ENCODE results near the gene TUBA8.

The TUBA8 gene

DNA sequence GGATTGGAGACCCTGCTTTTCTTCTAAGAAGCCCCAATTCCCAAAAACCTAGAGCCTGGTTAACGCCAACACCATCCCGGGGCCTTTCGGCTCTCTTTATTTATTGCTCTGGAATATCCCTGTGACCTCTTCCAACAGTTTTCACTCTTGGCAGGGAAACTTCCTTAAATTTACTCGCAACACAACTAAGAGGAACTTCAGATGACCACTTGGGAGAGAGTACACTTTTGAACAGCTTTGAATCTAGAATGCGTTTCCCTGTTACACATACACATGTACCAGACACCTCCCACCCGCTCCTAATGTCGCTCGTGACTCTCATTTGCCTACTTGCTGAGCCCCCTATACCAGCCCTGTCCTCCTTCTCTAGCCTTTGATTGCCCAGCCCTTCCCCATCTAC is 19.4 kb downstream of the TUBA8 start:
- no peak for TF ChIP-seq ZFP30 (CRISPR knock-in tag; IDR thresholded peaks at IDR 0.05)
- TF ChIP-seq CSDC2 (CRISPR knock-in tag; IDR thresholded peaks at IDR 0.05) = no peak
- TF ChIP-seq BACH2 (CRISPR knock-in tag; IDR thresholded peaks at IDR 0.05; ENCODE audit: borderline replicate concordance) = no peak
- TF ChIP-seq GLIS3 (CRISPR knock-in tag; IDR thresholded peaks at IDR 0.05) = no peak
- no peak for ATAC-seq

DNA sequence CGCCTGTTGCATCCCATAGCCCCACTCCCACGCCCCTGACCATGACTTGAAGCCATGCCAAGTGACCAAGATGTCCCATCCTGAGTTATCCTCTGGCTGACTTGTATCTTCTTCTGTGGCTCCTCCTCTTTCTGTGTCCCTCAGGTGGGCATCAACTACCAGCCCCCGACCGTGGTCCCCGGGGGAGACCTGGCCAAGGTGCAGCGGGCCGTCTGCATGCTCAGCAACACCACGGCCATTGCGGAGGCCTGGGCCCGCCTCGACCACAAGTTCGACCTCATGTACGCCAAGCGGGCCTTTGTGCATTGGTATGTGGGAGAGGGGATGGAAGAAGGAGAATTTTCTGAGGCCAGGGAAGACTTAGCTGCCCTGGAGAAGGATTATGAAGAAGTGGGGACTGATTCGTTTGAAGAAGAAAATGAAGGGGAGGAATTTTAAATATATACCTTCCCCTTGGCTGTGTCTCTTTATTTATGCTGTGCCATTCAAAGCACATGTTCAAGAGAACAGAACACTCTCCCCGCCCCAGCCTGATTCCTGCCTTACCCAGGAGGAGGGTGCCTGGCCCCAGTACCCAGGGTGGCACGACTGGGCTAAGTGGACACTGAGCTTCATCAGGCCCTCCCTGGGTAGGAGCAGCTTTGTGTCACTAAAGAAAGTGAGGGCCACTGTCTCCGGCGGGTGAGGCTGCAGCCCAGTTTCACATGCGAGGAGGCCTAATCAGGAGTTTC is 20.3 kb downstream of the TUBA8 start:
- ATAC-seq = no peak

DNA sequence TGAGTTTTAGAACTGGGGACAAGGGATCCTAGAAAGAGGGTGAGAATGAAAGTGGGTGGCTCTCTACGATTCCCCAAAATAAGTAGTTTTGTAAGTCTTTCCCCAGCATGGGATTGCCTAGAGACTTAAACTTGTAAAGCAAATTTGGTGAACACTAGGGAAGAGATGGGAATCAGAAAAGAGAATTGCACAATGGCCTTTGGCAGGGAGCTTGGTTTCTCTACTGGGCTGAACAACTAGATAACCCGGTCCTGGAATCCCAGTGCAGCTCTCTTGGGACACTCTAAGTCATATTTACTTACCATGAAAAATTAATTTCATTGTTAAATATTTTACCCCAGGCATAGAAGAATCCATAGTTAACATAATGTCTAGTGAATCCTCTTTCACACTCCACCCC is 22.8 kb downstream of the TUBA8 start:
- TF ChIP-seq, protein P1, sequence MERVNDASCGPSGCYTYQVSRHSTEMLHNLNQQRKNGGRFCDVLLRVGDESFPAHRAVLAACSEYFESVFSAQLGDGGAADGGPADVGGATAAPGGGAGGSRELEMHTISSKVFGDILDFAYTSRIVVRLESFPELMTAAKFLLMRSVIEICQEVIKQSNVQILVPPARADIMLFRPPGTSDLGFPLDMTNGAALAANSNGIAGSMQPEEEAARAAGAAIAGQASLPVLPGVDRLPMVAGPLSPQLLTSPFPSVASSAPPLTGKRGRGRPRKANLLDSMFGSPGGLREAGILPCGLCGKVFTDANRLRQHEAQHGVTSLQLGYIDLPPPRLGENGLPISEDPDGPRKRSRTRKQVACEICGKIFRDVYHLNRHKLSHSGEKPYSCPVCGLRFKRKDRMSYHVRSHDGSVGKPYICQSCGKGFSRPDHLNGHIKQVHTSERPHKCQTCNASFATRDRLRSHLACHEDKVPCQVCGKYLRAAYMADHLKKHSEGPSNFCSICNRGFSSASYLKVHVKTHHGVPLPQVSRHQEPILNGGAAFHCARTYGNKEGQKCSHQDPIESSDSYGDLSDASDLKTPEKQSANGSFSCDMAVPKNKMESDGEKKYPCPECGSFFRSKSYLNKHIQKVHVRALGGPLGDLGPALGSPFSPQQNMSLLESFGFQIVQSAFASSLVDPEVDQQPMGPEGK (CRISPR knock-in tag; IDR thresholded peaks at IDR 0.05; ENCODE audit: borderline replicate concordance) = no peak
- TF ChIP-seq, protein P2, sequence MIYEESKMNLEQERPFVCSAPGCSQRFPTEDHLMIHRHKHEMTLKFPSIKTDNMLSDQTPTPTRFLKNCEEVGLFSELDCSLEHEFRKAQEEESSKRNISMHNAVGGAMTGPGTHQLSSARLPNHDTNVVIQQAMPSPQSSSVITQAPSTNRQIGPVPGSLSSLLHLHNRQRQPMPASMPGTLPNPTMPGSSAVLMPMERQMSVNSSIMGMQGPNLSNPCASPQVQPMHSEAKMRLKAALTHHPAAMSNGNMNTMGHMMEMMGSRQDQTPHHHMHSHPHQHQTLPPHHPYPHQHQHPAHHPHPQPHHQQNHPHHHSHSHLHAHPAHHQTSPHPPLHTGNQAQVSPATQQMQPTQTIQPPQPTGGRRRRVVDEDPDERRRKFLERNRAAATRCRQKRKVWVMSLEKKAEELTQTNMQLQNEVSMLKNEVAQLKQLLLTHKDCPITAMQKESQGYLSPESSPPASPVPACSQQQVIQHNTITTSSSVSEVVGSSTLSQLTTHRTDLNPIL (CRISPR knock-in tag; IDR thresholded peaks at IDR 0.05; ENCODE audit: low read depth) = no peak
- TF ChIP-seq ZFP3 (CRISPR knock-in tag; IDR thresholded peaks at IDR 0.05) (no peak), BACH2 (CRISPR knock-in tag; IDR thresholded peaks at IDR 0.05; ENCODE audit: borderline replicate concordance) (no peak), ARNTL (CRISPR knock-in tag; IDR thresholded peaks at IDR 0.05; ENCODE audit: borderline replicate concordance, low read depth) (no peak), ZC3H10 (CRISPR knock-in tag; IDR thresholded peaks at IDR 0.05) (no peak), CSDC2 (CRISPR knock-in tag; IDR thresholded peaks at IDR 0.05) (no peak), RARB (CRISPR knock-in tag; IDR thresholded peaks at IDR 0.05) (no peak), ISL1 (CRISPR knock-in tag; IDR thresholded peaks at IDR 0.05) (no peak)
- TF ChIP-seq, protein P3, sequence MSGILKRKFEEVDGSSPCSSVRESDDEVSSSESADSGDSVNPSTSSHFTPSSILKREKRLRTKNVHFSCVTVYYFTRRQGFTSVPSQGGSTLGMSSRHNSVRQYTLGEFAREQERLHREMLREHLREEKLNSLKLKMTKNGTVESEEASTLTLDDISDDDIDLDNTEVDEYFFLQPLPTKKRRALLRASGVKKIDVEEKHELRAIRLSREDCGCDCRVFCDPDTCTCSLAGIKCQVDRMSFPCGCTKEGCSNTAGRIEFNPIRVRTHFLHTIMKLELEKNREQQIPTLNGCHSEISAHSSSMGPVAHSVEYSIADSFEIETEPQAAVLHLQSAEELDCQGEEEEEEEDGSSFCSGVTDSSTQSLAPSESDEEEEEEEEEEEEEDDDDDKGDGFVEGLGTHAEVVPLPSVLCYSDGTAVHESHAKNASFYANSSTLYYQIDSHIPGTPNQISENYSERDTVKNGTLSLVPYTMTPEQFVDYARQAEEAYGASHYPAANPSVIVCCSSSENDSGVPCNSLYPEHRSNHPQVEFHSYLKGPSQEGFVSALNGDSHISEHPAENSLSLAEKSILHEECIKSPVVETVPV (CRISPR knock-in tag; IDR thresholded peaks at IDR 0.05) = no peak
- no peak for ATAC-seq

More for the DNA sequence above, 20.3 kb downstream of the TUBA8 start:
- TF ChIP-seq, protein P4, sequence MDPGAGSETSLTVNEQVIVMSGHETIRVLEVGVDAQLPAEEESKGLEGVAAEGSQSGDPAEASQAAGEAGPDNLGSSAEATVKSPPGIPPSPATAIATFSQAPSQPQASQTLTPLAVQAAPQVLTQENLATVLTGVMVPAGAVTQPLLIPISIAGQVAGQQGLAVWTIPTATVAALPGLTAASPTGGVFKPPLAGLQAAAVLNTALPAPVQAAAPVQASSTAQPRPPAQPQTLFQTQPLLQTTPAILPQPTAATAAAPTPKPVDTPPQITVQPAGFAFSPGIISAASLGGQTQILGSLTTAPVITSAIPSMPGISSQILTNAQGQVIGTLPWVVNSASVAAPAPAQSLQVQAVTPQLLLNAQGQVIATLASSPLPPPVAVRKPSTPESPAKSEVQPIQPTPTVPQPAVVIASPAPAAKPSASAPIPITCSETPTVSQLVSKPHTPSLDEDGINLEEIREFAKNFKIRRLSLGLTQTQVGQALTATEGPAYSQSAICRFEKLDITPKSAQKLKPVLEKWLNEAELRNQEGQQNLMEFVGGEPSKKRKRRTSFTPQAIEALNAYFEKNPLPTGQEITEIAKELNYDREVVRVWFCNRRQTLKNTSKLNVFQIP (CRISPR knock-in tag; IDR thresholded peaks at IDR 0.05; ENCODE audit: borderline replicate concordance, low read depth) = no peak
- TF ChIP-seq SNAI2 (CRISPR knock-in tag; IDR thresholded peaks at IDR 0.05) (no peak), ESRRG (CRISPR knock-in tag; IDR thresholded peaks at IDR 0.05) (no peak), ISL1 (CRISPR knock-in tag; IDR thresholded peaks at IDR 0.05) (no peak), BACH2 (CRISPR knock-in tag; IDR thresholded peaks at IDR 0.05; ENCODE audit: borderline replicate concordance) (no peak), ZNF8 (CRISPR knock-in tag; IDR thresholded peaks at IDR 0.05) (no peak), ZC3H10 (CRISPR knock-in tag; IDR thresholded peaks at IDR 0.05) (no peak), ZFP30 (CRISPR knock-in tag; IDR thresholded peaks at IDR 0.05) (no peak), ARNTL (CRISPR knock-in tag; IDR thresholded peaks at IDR 0.05; ENCODE audit: borderline replicate concordance, low read depth) (no peak)
- TF ChIP-seq, protein P1 (CRISPR knock-in tag; IDR thresholded peaks at IDR 0.05; ENCODE audit: borderline replicate concordance) = no peak
- TF ChIP-seq, protein P3 (CRISPR knock-in tag; IDR thresholded peaks at IDR 0.05) = no peak
